H9 (cell line): ENCODE measurements around the gene ADAM8. TPM values are rescaled to one million over a fixed set of nuclear protein-coding genes. Genes with fewer than 3 reads are reported as not detected.

Experiments
- DNase-seq: peaks from one replicate; pipeline ENCODE4 v3.0.0-alpha.2; 2017
- H2AFZ ChIP-seq: one replicate; pipeline ENCODE4 v1.6.1; 2013; ENCODE audit warnings: mild to moderate bottlenecking, low read length, control low read depth, moderate library complexity
- H2AK5ac ChIP-seq: 2 replicates; pipeline ENCODE4 v1.6.1; 2013; ENCODE audit warnings: low read length, control low read depth, mixed read lengths; ENCODE audit not compliant: insufficient read length
- H2BK120ac ChIP-seq: one replicate; pipeline ENCODE4 v1.6.1; 2013; ENCODE audit warnings: low read depth, mild to moderate bottlenecking, low read length, control low read depth, inconsistent platforms; ENCODE audit not compliant: poor library complexity, severe bottlenecking
- H2BK12ac ChIP-seq: 2 replicates; pipeline ENCODE4 v1.6.1; 2013; ENCODE audit warnings: low read length, control low read depth, mixed read lengths, low read depth; ENCODE audit not compliant: insufficient read length
- H2BK15ac ChIP-seq: 2 replicates; pipeline ENCODE4 v1.6.1; 2013; ENCODE audit warnings: low read depth, low read length, control low read depth
- H2BK20ac ChIP-seq: one replicate; pipeline ENCODE4 v1.6.1; 2013; ENCODE audit warnings: low read depth, mild to moderate bottlenecking, low read length, control low read depth, inconsistent platforms; ENCODE audit not compliant: poor library complexity, severe bottlenecking
- H2BK5ac ChIP-seq: 2 replicates; pipeline ENCODE4 v1.6.1; 2013; ENCODE audit warnings: low read length, control low read depth, mixed read lengths; ENCODE audit not compliant: insufficient read length
- H3K14ac ChIP-seq: 2 replicates; pipeline ENCODE4 v1.6.1; 2013; ENCODE audit warnings: low read length, control low read depth; ENCODE audit not compliant: insufficient read depth
- H3K18ac ChIP-seq: 2 replicates; pipeline ENCODE4 v1.6.1; 2013; ENCODE audit warnings: low read depth, mild to moderate bottlenecking, mixed read lengths, low read length, control low read depth; ENCODE audit not compliant: insufficient read length
- H3K23ac ChIP-seq: 2 replicates; pipeline ENCODE4 v1.6.1; 2013; ENCODE audit warnings: low read length, control low read depth, mixed read lengths, low read depth; ENCODE audit not compliant: insufficient read length
- H3K23me2 ChIP-seq: 2 replicates; pipeline ENCODE4 v1.6.1; 2013; ENCODE audit warnings: low read depth, mild to moderate bottlenecking, mixed read lengths, low read length, control low read depth; ENCODE audit not compliant: insufficient read length, poor library complexity, severe bottlenecking
- H3K27ac ChIP-seq: 2 replicates; pipeline ENCODE4 v1.5.1; 2013; ENCODE audit warnings: low read length, control low read depth, mixed read lengths, low read depth; ENCODE audit not compliant: insufficient read length
- H3K27me3 ChIP-seq: 2 replicates; pipeline ENCODE4 v1.6.1; 2013; ENCODE audit warnings: low read length, control low read depth, inconsistent platforms; ENCODE audit not compliant: insufficient read depth
- H3K4ac ChIP-seq: 2 replicates; pipeline ENCODE4 v1.6.1; 2013; ENCODE audit warnings: low read depth, mild to moderate bottlenecking, control low read depth, inconsistent platforms, low read length, moderate library complexity
- H3K4me1 ChIP-seq: 2 replicates; pipeline ENCODE4 v1.6.1; 2013; ENCODE audit warnings: low read length, control low read depth, inconsistent platforms; ENCODE audit not compliant: insufficient read depth
- H3K4me2 ChIP-seq: 2 replicates; pipeline ENCODE4 v1.6.1; 2013; ENCODE audit warnings: low read length, control low read depth, mixed read lengths; ENCODE audit not compliant: insufficient read length, insufficient read depth
- H3K56ac ChIP-seq: 2 replicates; pipeline ENCODE4 v1.6.1; 2013; ENCODE audit warnings: low read depth, mild to moderate bottlenecking, mixed read lengths, low read length, control low read depth; ENCODE audit not compliant: insufficient read length
- H3K79me1 ChIP-seq: 2 replicates; pipeline ENCODE4 v1.6.1; 2013; ENCODE audit warnings: low read depth, mild to moderate bottlenecking, moderate library complexity, low read length, control low read depth, inconsistent platforms; ENCODE audit not compliant: insufficient read depth, poor library complexity, severe bottlenecking
- H3K79me2 ChIP-seq: 2 replicates; pipeline ENCODE4 v1.6.1; 2013; ENCODE audit warnings: low read length, control low read depth, inconsistent platforms; ENCODE audit not compliant: insufficient read depth
- H3K9ac ChIP-seq: 2 replicates; pipeline ENCODE4 v1.6.1; 2013; ENCODE audit warnings: low read length, control low read depth, mixed read lengths; ENCODE audit not compliant: insufficient read length; ENCODE audit errors: extremely low read depth
- H3K9me3 ChIP-seq: one replicate; pipeline ENCODE4 v1.6.1; 2013; ENCODE audit warnings: low read depth, low read length, inconsistent platforms; ENCODE audit not compliant: control insufficient read depth
- H3T11ph ChIP-seq: one replicate; pipeline ENCODE4 v1.6.1; 2013; ENCODE audit warnings: mild to moderate bottlenecking, low read length, control low read depth, inconsistent platforms
- H4K20me1 ChIP-seq: one replicate; pipeline ENCODE4 v1.6.1; 2013; ENCODE audit not compliant: control insufficient read depth, insufficient read length, insufficient read depth
- H4K5ac ChIP-seq: 2 replicates; pipeline ENCODE4 v1.6.1; 2013; ENCODE audit warnings: low read depth, mild to moderate bottlenecking, mixed read lengths, low read length, control low read depth; ENCODE audit not compliant: insufficient read length
- H4K8ac ChIP-seq: replicated peaks from 2 replicates; pipeline ENCODE4 v1.6.1; 2013; ENCODE audit warnings: low read length, control low read depth, mixed read lengths, low read depth; ENCODE audit not compliant: insufficient read length
- H4K91ac ChIP-seq: 2 replicates; pipeline ENCODE4 v1.6.1; 2013; ENCODE audit warnings: low read depth, mild to moderate bottlenecking, moderate library complexity, mixed read lengths, low read length, control low read depth; ENCODE audit not compliant: insufficient read length
- H3K27ac Mint-ChIP-seq, 3 experiments: 2 replicates in 2 of 3; 3 replicates in 1 of 3; pipeline ENCODE4 v1.8.0; 2020 to 2021; ENCODE audit warnings: mixed read lengths in 3 of 3, mild to moderate bottlenecking in 1 of 3, moderate library complexity in 1 of 3
- H3K27me3 Mint-ChIP-seq: 2 replicates; pipeline ENCODE4 v1.8.0; 2021; ENCODE audit warnings: low read depth, mild to moderate bottlenecking, moderate library complexity, mixed read lengths
- H3K36me3 Mint-ChIP-seq, 3 experiments: 2 replicates in 2 of 3; 3 replicates in 1 of 3; pipeline ENCODE4 v1.8.0; 2020 to 2021; ENCODE audit warnings: low read depth in 3 of 3, mixed read lengths in 3 of 3; ENCODE audit not compliant: insufficient read depth in 1 of 3
- H3K4me1 Mint-ChIP-seq, 2 experiments: 2 replicates each; pipeline ENCODE4 v1.8.0; 2020; ENCODE audit warnings: mixed read lengths in 2 of 2
- H3K4me3 Mint-ChIP-seq, 2 experiments: 2 replicates in 1 of 2; 3 replicates in 1 of 2; pipeline ENCODE4 v1.8.0; 2020 to 2021; ENCODE audit warnings: mild to moderate bottlenecking in 2 of 2, mixed read lengths in 2 of 2, moderate library complexity in 1 of 2
- H3K9me3 Mint-ChIP-seq, 2 experiments: 2 replicates in 1 of 2; 3 replicates in 1 of 2; pipeline ENCODE4 v1.8.0; 2020; ENCODE audit warnings: mild to moderate bottlenecking in 2 of 2, mixed read lengths in 2 of 2, moderate library complexity in 1 of 2
- CTCF ChIP-seq: fragments of 200-600 bp; sonication (generic); conservative IDR thresholded peaks from 3 replicates; pipeline ENCODE4 v1.8.0; 2021; ENCODE audit warnings: antibody characterized with exemption, mild to moderate bottlenecking
- whole genome bisulfite sequencing: extraction: QIAGEN DNeasy Blood & Tissue Kit; methylation state at CpG from one replicate; pipeline ENCODE4 v1.1.7; 2013; ENCODE audit warnings: missing lambda C conversion rate, low lambda C conversion rate, mixed read lengths; ENCODE audit not compliant: insufficient read length; ENCODE audit errors: extremely low coverage; 5-methylcytosine and 5-hydroxymethylcytosine counted together
- total RNA-seq: library from RNA; stranded (reverse); gene quantifications from 2 replicates; pipeline ENCODE4 v1.2.1, GENCODE V29; 2021

Gene ADAM8
- total RNA-seq, 1 experiment from 2014 or later, result 5.4 TPM

- no peak overlapping the region for H2BK12ac ChIP-seq
- H3T11ph ChIP-seq, result no peak overlapping the region
- no peak overlapping the region for H4K91ac ChIP-seq
- H2AFZ ChIP-seq, result no peak overlapping the region
- H3K23ac ChIP-seq, result no peak overlapping the region
- no peak overlapping the region for H3K4me2 ChIP-seq
- H3K27ac Mint-ChIP-seq, result no peak overlapping the region
- H2BK20ac ChIP-seq, result no peak overlapping the region
- no peak overlapping the region for H3K14ac ChIP-seq
- H3K4me3 Mint-ChIP-seq, result no peak overlapping the region
- no CpG with 5 or more reads among the region's 4 CpGs for WGBS
- H3K18ac ChIP-seq, result no peak overlapping the region
- no peaks in the 10 kb centered on the region for H4K20me1 ChIP-seq
- peaks cover 4 to 34% (median 23%) of the 10 kb centered on the region in 3 experiments; a peak in 6 of 7 replicates for H3K36me3 Mint-ChIP-seq
- no peaks in the 10 kb centered on the region for H3K9me3 ChIP-seq
- H3K4me1 Mint-ChIP-seq, result peaks cover 2 to 9% of the 10 kb centered on the region in 2 experiments; a peak in 2 of 4 replicates
- no peak overlapping the region for H3K27ac ChIP-seq
- H4K8ac ChIP-seq, result no peak overlapping the region
- no peak overlapping the region for H3K4ac ChIP-seq
- H3K79me1 ChIP-seq, result no peaks in the 10 kb centered on the region
- H3K9ac ChIP-seq, result no peak overlapping the region
- no peaks in the 10 kb centered on the region for H3K4me1 ChIP-seq
- no peaks in the 10 kb centered on the region; a peak in 2 of 5 replicates for H3K9me3 Mint-ChIP-seq
- peaks cover 4% of the 10 kb centered on the region for H3K23me2 ChIP-seq
- H3K79me2 ChIP-seq, result no peaks in the 10 kb centered on the region
- H2BK120ac ChIP-seq, result no peak overlapping the region
- H2BK15ac ChIP-seq, result no peak overlapping the region
- no peak overlapping the region for H3K56ac ChIP-seq
- no peak overlapping the region for H2AK5ac ChIP-seq
- no peak for TF ChIP-seq CTCF
- H3K27me3 Mint-ChIP-seq, result peaks cover 2% of the 10 kb centered on the region
- H3K27me3 ChIP-seq, result no peaks in the 10 kb centered on the region
- no peak overlapping the region for H2BK5ac ChIP-seq
- DNase-seq, result no peak
- H4K5ac ChIP-seq, result no peak overlapping the region
These were observed 36.5 kb upstream of the ADAM8 start for GRCh38 chr10:133313192-133313591.
